ENCODE results near the gene GRM8.

DNA sequence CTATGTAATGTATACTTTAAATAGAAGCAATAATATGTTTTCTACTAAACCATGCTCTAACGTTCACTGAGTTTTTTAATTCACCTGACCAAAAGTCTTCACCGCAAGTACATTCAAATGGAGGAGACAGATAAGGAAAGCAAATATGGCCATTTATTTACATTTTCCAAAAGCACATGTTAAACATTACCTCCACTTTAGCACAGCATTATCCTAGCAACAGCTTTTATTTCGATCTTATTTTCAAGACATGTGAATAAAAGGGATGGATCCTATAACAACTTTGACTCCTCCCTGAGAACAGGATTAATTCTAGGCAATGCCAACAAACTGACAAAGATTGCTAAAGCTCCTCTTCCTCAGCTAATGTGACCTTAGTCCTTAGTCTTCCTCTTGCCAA lies 11.5 kb upstream of the GRM8 start:
- TF ChIP-seq, protein P1, sequence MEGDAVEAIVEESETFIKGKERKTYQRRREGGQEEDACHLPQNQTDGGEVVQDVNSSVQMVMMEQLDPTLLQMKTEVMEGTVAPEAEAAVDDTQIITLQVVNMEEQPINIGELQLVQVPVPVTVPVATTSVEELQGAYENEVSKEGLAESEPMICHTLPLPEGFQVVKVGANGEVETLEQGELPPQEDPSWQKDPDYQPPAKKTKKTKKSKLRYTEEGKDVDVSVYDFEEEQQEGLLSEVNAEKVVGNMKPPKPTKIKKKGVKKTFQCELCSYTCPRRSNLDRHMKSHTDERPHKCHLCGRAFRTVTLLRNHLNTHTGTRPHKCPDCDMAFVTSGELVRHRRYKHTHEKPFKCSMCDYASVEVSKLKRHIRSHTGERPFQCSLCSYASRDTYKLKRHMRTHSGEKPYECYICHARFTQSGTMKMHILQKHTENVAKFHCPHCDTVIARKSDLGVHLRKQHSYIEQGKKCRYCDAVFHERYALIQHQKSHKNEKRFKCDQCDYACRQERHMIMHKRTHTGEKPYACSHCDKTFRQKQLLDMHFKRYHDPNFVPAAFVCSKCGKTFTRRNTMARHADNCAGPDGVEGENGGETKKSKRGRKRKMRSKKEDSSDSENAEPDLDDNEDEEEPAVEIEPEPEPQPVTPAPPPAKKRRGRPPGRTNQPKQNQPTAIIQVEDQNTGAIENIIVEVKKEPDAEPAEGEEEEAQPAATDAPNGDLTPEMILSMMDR (IDR thresholded peaks at IDR 0.05): no peak
- no peak for TF ChIP-seq POLR2A (IDR thresholded peaks at IDR 0.05)
- no peak for TF ChIP-seq EP300 (IDR thresholded peaks at IDR 0.05)
- no peak for TF ChIP-seq POLR2AphosphoS5 (IDR thresholded peaks at IDR 0.05)

Data from stomach (tissue), 4 donors.